MM.1S (cell line): ENCODE results near the gene MYH7B.

Experiments
- DNase-seq: peaks from one replicate; pipeline ENCODE4 v3.0.0-alpha.2; 2015
- H2AFZ ChIP-seq: fragments of 300-600 bp; sonication (generic); 2 replicates; pipeline ENCODE4 v1.6.0; 2016; ENCODE audit warnings: antibody characterized with exemption, low read length
- H3F3A ChIP-seq: fragments of 300-600 bp; sonication (generic); 2 replicates; pipeline ENCODE4 v1.6.1; 2016; ENCODE audit warnings: mild to moderate bottlenecking, antibody characterized with exemption, low read length, moderate library complexity, mixed read lengths; ENCODE audit not compliant: insufficient read depth
- H3K27ac ChIP-seq: fragments of 300-600 bp; sonication (generic); 2 replicates; pipeline ENCODE4 v1.5.1; 2016; ENCODE audit warnings: mild to moderate bottlenecking, low read length
- H3K27me3 ChIP-seq: fragments of 300-600 bp; sonication (generic); replicated peaks from 2 replicates; pipeline ENCODE4 v1.6.0; 2016; ENCODE audit warnings: low read length; ENCODE audit not compliant: insufficient read depth
- H3K36me3 ChIP-seq: fragments of 300-600 bp; sonication (generic); replicated peaks from 2 replicates; pipeline ENCODE4 v1.6.1; 2016; ENCODE audit warnings: mild to moderate bottlenecking, low read length, mixed read lengths; ENCODE audit not compliant: insufficient read depth
- H3K4me1 ChIP-seq: fragments of 300-600 bp; sonication (generic); 2 replicates; pipeline ENCODE4 v1.6.1; 2016; ENCODE audit warnings: low read length, mixed read lengths
- H3K4me2 ChIP-seq: fragments of 300-600 bp; sonication (generic); 2 replicates; pipeline ENCODE4 v1.6.0; 2016; ENCODE audit warnings: low read depth, low read length
- H3K4me3 ChIP-seq: fragments of 300-600 bp; sonication (generic); 2 replicates; pipeline ENCODE4 v1.5.1; 2016; ENCODE audit warnings: low read length, mixed read lengths
- H3K79me2 ChIP-seq: fragments of 300-600 bp; sonication (generic); 2 replicates; pipeline ENCODE4 v1.6.1; 2016; ENCODE audit warnings: mixed run types, low read length, mixed read lengths
- H3K9ac ChIP-seq: fragments of 300-600 bp; sonication (generic); 2 replicates; pipeline ENCODE4 v1.6.1; 2016; ENCODE audit warnings: low read length, mixed read lengths
- H3K9me2 ChIP-seq: fragments of 300-600 bp; sonication (generic); replicated peaks from 2 replicates; pipeline ENCODE4 v1.6.1; 2016; ENCODE audit warnings: mild to moderate bottlenecking, low read length, mixed read lengths; ENCODE audit not compliant: insufficient read depth
- H3K9me3 ChIP-seq: fragments of 300-600 bp; sonication (generic); replicated peaks from 2 replicates; pipeline ENCODE4 v1.6.1; 2016; ENCODE audit warnings: mild to moderate bottlenecking, low read length, mixed read lengths; ENCODE audit not compliant: insufficient read depth
- H4K20me1 ChIP-seq: fragments of 300-600 bp; sonication (generic); 2 replicates; pipeline ENCODE4 v1.6.1; 2016; ENCODE audit warnings: mild to moderate bottlenecking, low read length, moderate library complexity, mixed read lengths; ENCODE audit not compliant: insufficient read depth
- EZH2 ChIP-seq: fragments of 300-600 bp; sonication (generic); optimal IDR thresholded peaks from 2 replicates; pipeline ENCODE3; 2017; ENCODE audit warnings: low read depth, mild to moderate bottlenecking, antibody characterized with exemption, low read length, mixed read lengths
- EZH2phosphoT487 ChIP-seq: fragments of 300-600 bp; sonication (generic); IDR thresholded peaks from 2 replicates; pipeline ENCODE4 v1.6.1; 2018; ENCODE audit warnings: antibody characterized with exemption, low read length
- TF ChIP-seq, protein P1 (sequence below): fragments of 300-600 bp; sonication (generic); IDR thresholded peaks from 2 replicates; pipeline ENCODE4 v1.5.1; 2016; ENCODE audit warnings: antibody characterized with exemption, low read length, mixed read lengths

Gene MYH7B

DNA sequence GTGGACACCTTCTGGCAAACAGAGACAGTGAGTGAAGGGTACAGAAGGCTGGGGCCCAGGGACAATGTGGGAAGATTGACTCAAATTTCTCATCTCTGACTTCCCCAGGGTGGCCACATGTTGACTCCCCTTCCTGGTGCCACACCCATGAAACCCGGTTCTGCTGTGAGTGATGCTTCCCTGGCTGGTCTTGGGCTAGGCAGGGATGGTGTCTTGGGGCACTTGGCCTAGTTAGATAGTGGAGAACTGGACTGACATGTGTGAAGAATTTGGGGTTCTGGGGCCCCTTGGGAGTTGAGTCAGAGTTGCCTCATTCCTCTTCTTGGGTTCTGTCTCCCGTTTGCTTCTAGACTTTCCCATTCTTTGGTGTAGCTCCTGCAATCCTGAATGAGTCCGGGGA, 34.2 kb upstream of the MYH7B start:
- Histone ChIP-seq H3K4me2 (no peak overlapping the region), H3K4me3 (no peak overlapping the region), H3K9ac (no peak overlapping the region), H3K27me3 (no peaks in the 10 kb centered on the region), H3K36me3 (no peaks in the 10 kb centered on the region), H3F3A (no peaks in the 10 kb centered on the region), H3K9me2 (no peaks in the 10 kb centered on the region), H3K27ac (no peak overlapping the region), H2AFZ (no peak overlapping the region), H3K4me1 (0 out of 2 replicates have a peak, but pooled peaks cover under 1% of the 10 kb centered on the region), H3K9me3 (no peaks in the 10 kb centered on the region), H4K20me1 (no peaks in the 10 kb centered on the region), H3K79me2 (no peaks in the 10 kb centered on the region)
- no peak for TF ChIP-seq EZH2phosphoT487
- TF ChIP-seq, protein P1, sequence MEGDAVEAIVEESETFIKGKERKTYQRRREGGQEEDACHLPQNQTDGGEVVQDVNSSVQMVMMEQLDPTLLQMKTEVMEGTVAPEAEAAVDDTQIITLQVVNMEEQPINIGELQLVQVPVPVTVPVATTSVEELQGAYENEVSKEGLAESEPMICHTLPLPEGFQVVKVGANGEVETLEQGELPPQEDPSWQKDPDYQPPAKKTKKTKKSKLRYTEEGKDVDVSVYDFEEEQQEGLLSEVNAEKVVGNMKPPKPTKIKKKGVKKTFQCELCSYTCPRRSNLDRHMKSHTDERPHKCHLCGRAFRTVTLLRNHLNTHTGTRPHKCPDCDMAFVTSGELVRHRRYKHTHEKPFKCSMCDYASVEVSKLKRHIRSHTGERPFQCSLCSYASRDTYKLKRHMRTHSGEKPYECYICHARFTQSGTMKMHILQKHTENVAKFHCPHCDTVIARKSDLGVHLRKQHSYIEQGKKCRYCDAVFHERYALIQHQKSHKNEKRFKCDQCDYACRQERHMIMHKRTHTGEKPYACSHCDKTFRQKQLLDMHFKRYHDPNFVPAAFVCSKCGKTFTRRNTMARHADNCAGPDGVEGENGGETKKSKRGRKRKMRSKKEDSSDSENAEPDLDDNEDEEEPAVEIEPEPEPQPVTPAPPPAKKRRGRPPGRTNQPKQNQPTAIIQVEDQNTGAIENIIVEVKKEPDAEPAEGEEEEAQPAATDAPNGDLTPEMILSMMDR, result no peak
- no peak for DNase-seq

DNA sequence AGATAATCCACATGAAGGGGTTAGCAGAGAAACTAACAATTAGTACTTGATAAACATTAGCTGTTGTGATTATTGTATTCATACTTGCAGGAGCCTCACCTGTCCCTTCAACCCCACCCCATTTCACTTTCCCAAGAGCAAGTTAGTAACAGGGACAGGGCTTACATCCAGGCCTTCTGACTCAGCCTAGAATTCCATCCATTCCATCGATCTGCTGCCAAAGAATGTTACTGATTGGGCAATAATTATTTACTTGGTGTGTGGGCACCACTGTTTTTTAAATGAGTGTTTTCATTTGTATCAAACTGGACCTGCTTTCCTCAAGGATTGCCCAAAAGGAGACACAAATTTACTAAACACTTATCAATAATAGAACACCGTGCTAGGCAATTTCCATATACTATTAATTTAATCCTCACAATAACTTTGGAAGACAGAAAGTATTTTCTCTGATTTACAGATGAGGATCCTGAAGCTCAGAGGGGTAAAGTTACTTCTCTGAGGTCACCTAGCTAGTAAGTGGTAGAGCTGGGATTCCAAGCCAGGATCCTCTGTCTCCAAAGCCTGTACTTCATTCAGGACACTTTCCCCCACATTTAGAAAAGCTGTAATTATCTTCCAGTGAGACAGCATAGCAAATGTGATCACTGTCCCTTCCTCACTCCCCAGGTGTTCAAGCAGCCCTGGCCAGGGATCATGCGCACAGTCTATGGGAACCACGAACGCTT, 32.9 kb upstream of the MYH7B start:
- no peak for DNase-seq

DNA sequence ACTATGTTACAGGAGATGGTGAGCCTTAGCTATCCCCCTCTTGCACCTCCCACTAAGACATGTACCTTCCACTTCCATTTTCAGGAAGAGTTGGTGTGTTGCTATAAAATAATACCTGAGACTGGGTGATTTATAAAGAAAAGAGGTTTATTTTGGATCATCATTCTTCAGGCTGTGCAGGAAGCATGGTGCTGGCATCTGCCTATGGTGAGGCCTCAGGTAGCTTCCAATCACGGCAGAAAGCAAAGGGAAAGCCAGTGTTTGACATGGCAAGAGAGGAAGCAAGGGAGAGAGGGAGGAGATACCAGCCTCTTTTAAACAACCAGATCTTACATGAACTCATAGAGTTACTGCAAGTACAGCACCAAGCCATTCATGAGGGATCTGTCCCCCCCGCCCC, 32.3 kb upstream of the MYH7B start:
- H3K9ac ChIP-seq, result no peak overlapping the region
- no peaks in the 10 kb centered on the region for H4K20me1 ChIP-seq
- no peaks in the 10 kb centered on the region for H3K9me2 ChIP-seq
- H3K4me1 ChIP-seq, result 0 out of 2 replicates have a peak, but pooled peaks cover 7% of the 10 kb centered on the region
- no peak overlapping the region for H3K4me3 ChIP-seq
- no peak overlapping the region for H3K4me2 ChIP-seq
- DNase-seq, result no peak
- no peaks in the 10 kb centered on the region for H3K79me2 ChIP-seq
- H3F3A ChIP-seq, result no peaks in the 10 kb centered on the region
- H2AFZ ChIP-seq, result no peak overlapping the region
- H3K27ac ChIP-seq, result no peak overlapping the region
- no peaks in the 10 kb centered on the region for H3K27me3 ChIP-seq
- no peaks in the 10 kb centered on the region for H3K9me3 ChIP-seq
- TF ChIP-seq, protein P1, result no peak
- H3K36me3 ChIP-seq, result no peaks in the 10 kb centered on the region

More for the DNA sequence above, 32.9 kb upstream of the MYH7B start:
- TF ChIP-seq, protein P1, result no peak
- no peak for TF ChIP-seq EZH2phosphoT487
- TF ChIP-seq EZH2, result no peak
- Histone ChIP-seq H3K27me3 (no peaks in the 10 kb centered on the region), H3K9ac (no peak overlapping the region), H2AFZ (no peak overlapping the region), H3K4me2 (no peak overlapping the region), H3F3A (no peaks in the 10 kb centered on the region), H3K9me3 (no peaks in the 10 kb centered on the region), H3K4me1 (0 out of 2 replicates have a peak, but pooled peaks cover 7% of the 10 kb centered on the region), H3K27ac (no peak overlapping the region), H3K9me2 (no peaks in the 10 kb centered on the region), H3K4me3 (no peak overlapping the region), H3K36me3 (no peaks in the 10 kb centered on the region), H3K79me2 (no peaks in the 10 kb centered on the region), H4K20me1 (no peaks in the 10 kb centered on the region)
